ENCODE measurements around the gene SAMSN1. TPM values are rescaled to one million over a fixed set of nuclear protein-coding genes. Genes with fewer than 3 reads are reported as not detected.

Gene SAMSN1
- total RNA-seq, 3 donors from 2014 or later (not counting 1 experiment from before 2014, with no cell fraction given): 17.7 to 101 (median 18.2) TPM

DNA sequence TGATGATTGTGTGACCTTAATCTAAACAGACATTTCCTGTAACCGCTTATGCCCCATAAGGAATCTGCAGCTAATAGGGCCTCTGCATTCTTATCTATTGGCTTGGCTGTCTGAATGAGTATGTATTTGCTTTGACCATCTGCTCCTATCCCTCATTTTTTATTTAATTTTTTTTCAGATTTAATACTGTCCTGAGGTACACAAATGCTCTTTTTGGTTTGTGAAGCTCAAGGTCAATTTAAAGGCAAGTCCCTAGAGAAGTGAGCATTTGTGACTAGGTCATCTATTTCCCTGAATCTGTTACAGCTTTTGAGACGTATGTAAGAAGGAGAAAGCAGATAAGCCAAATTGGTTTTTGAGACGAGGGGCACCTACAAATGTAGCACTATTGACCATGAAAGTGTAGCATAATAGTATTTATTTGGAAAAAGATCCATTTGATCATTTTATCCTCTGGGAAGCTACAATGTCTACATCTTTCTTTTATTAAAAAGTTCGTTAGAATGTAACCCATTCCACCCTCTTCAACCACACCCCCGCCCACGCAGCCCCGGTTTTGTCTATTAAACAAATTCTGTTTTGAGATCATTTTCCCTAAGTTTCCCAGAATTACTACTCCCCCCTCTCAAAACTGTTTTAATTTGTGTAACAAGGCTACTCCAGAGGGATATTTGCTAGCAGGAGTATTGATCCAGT is 93.9 kb downstream of the SAMSN1 start:
- no peak for ATAC-seq
- Histone ChIP-seq H3K4me3 (ENCODE audit: low read length) (no peak overlapping the region), H3K9me3 (ENCODE audit: control insufficient read depth, insufficient read depth, low read length) (no peaks in the 10 kb centered on the region), H3K36me3 (ENCODE audit: control insufficient read depth, insufficient read depth, low read length) (no peaks in the 10 kb centered on the region), H3K27me3 (ENCODE audit: control insufficient read depth, insufficient read depth, low read length) (no peaks in the 10 kb centered on the region), H3K4me1 (ENCODE audit: control insufficient read depth, insufficient read depth, low read length) (no peaks in the 10 kb centered on the region), H3K27ac (ENCODE audit: low read length) (no peak overlapping the region)
- intact Hi-C loops (cut with micrococcal nuclease): no loop called here
- 86% methylated on average over 7 of the region's 7 CpGs for WGBS (ENCODE audit: insufficient coverage)
- Mint-ChIP-seq H3K27ac (no peak overlapping the region), H3K4me3 (no peak overlapping the region), H3K9me3 (no peaks in the 10 kb centered on the region), H3K36me3 (no peaks in the 10 kb centered on the region), H3K27me3 (ENCODE audit: low read depth in 2 of 2) (no peaks in the 10 kb centered on the region), H3K4me1 (peaks cover 8 to 9% of the 10 kb centered on the region in 2 donors)
- no peak for DNase-seq
- TF ChIP-seq, protein P1, sequence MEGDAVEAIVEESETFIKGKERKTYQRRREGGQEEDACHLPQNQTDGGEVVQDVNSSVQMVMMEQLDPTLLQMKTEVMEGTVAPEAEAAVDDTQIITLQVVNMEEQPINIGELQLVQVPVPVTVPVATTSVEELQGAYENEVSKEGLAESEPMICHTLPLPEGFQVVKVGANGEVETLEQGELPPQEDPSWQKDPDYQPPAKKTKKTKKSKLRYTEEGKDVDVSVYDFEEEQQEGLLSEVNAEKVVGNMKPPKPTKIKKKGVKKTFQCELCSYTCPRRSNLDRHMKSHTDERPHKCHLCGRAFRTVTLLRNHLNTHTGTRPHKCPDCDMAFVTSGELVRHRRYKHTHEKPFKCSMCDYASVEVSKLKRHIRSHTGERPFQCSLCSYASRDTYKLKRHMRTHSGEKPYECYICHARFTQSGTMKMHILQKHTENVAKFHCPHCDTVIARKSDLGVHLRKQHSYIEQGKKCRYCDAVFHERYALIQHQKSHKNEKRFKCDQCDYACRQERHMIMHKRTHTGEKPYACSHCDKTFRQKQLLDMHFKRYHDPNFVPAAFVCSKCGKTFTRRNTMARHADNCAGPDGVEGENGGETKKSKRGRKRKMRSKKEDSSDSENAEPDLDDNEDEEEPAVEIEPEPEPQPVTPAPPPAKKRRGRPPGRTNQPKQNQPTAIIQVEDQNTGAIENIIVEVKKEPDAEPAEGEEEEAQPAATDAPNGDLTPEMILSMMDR (IDR thresholded peaks at IDR 0.05): no peak

DNA sequence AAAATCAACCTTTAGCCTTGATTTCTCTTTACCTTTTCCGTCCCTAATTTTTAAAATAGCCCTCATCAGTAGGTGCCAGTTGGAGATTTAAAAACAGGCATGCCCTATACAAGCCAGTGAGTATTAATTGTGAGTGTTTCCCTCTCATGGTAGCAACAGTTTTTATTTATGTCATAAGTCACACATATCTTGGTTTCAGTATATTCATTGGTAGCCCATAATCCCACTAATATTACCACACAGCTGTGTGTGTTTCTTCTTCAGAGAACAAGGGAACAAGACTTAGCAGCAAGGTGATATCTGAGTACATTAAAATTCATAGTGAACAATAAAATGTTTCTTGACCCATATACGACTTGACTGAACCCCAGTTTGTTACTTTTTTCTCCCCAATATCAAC is 94.6 kb downstream of the SAMSN1 start:
- no peaks in the 10 kb centered on the region for H3K27me3 ChIP-seq (ENCODE audit: control insufficient read depth, insufficient read depth, low read length)
- no peaks in the 10 kb centered on the region for H3K36me3 ChIP-seq (ENCODE audit: control insufficient read depth, insufficient read depth, low read length)
- TF ChIP-seq, protein P1 (IDR thresholded peaks at IDR 0.05): no peak
- no peaks in the 10 kb centered on the region for H3K9me3 ChIP-seq (ENCODE audit: control insufficient read depth, insufficient read depth, low read length)
- no peak overlapping the region for H3K27ac ChIP-seq (ENCODE audit: low read length)
- ATAC-seq (no peak), DNase-seq (no peak)
- H3K4me1 ChIP-seq (ENCODE audit: control insufficient read depth, insufficient read depth, low read length): no peaks in the 10 kb centered on the region
- Mint-ChIP-seq H3K9me3 (no peaks in the 10 kb centered on the region), H3K27ac (no peak overlapping the region), H3K27me3 (ENCODE audit: low read depth in 2 of 2) (no peaks in the 10 kb centered on the region), H3K4me3 (no peak overlapping the region), H3K4me1 (peaks cover 8 to 9% of the 10 kb centered on the region in 2 donors), H3K36me3 (no peaks in the 10 kb centered on the region)
- intact Hi-C loops (cut with micrococcal nuclease): no loop called here
- 92% methylated on average over 2 of the region's 2 CpGs for WGBS (ENCODE audit: insufficient coverage)
- no peak overlapping the region for H3K4me3 ChIP-seq (ENCODE audit: low read length)

GRCh38 chr21:14448784-14449183 is 97.3 kb downstream of the SAMSN1 start:
- H3K9me3 Mint-ChIP-seq: no peaks in the 10 kb centered on the region

More at GRCh38 chr21:14448784-14449183, 97.3 kb downstream of the SAMSN1 start:
- WGBS (ENCODE audit: insufficient coverage): no CpG with 5 or more reads among the region's 1 CpG
- no peaks in the 10 kb centered on the region for H3K27me3 ChIP-seq (ENCODE audit: control insufficient read depth, insufficient read depth, low read length)
- DNase-seq (no peak), ATAC-seq (no peak)
- peaks cover 0 to 5% of the 10 kb centered on the region in 2 donors for H3K27me3 Mint-ChIP-seq (ENCODE audit: low read depth in 2 of 2)
- H3K9me3 ChIP-seq (ENCODE audit: control insufficient read depth, insufficient read depth, low read length): no peaks in the 10 kb centered on the region
- TF ChIP-seq, protein P1 (IDR thresholded peaks at IDR 0.05): no peak
- H3K36me3 ChIP-seq (ENCODE audit: control insufficient read depth, insufficient read depth, low read length): no peaks in the 10 kb centered on the region
- no peak overlapping the region for H3K4me3 Mint-ChIP-seq
- no peaks in the 10 kb centered on the region for H3K4me1 ChIP-seq (ENCODE audit: control insufficient read depth, insufficient read depth, low read length)
- intact Hi-C loops (cut with micrococcal nuclease): no loop called here
- no peak overlapping the region for H3K27ac Mint-ChIP-seq
- no peak overlapping the region for H3K27ac ChIP-seq (ENCODE audit: low read length)
- no peak overlapping the region for H3K4me3 ChIP-seq (ENCODE audit: low read length)
- H3K4me1 Mint-ChIP-seq: peaks cover 0 to 9% of the 10 kb centered on the region in 2 donors
- no peaks in the 10 kb centered on the region for H3K36me3 Mint-ChIP-seq
